ENCODE data around the gene ANOS1. TPM values are rescaled to one million over a fixed set of nuclear protein-coding genes. Genes with fewer than 3 reads are reported as not detected.

ANOS1 gene
- total RNA-seq, 4 donors from 2014 or later = 3.2 to 15.7 (median 4.0) TPM

GRCh38 chrX:8689473-8689872 is 42.5 kb downstream of the ANOS1 start:
- TF ChIP-seq CTCF (IDR thresholded peaks at IDR 0.05) = no peak
- ATAC-seq (ENCODE audit: low FRiP score) (no peak), DNase-seq (ENCODE audit: low spot score) (no peak)

- no peak for TF ChIP-seq CTCF (IDR thresholded peaks at IDR 0.05)
- ATAC-seq (ENCODE audit: low FRiP score) = no peak
- DNase-seq (ENCODE audit: low spot score) = no peak
Measured at GRCh38 chrX:8688776-8689175, 43.2 kb downstream of the ANOS1 start.

GRCh38 chrX:8684201-8684965 is 47.6 kb downstream of the ANOS1 start:
- DNase-seq (ENCODE audit: low spot score) (no peak), ATAC-seq (ENCODE audit: low FRiP score) (no peak)
- no peak for TF ChIP-seq CTCF (IDR thresholded peaks at IDR 0.05)

GRCh38 chrX:8683687-8684086 is 48.2 kb downstream of the ANOS1 start:
- no peak for TF ChIP-seq CTCF (IDR thresholded peaks at IDR 0.05)
- no peak for DNase-seq (ENCODE audit: low spot score)
- ATAC-seq (ENCODE audit: low FRiP score) = no peak

GRCh38 chrX:8679550-8679949 is 52.4 kb downstream of the ANOS1 start:
- no peak for ATAC-seq (ENCODE audit: low FRiP score)
- no peak for TF ChIP-seq CTCF (IDR thresholded peaks at IDR 0.05)

GRCh38 chrX:8675006-8675630 is 56.8 kb downstream of the ANOS1 start:
- no peak for TF ChIP-seq CTCF (IDR thresholded peaks at IDR 0.05)
- ATAC-seq (ENCODE audit: low FRiP score) (no peak), DNase-seq (ENCODE audit: low spot score) (no peak)

More at GRCh38 chrX:8679550-8679949, 52.4 kb downstream of the ANOS1 start:
- no peak for DNase-seq (ENCODE audit: low spot score)

- ATAC-seq (ENCODE audit: low FRiP score) = no peak
- no peak for TF ChIP-seq CTCF (IDR thresholded peaks at IDR 0.05)
Measured at GRCh38 chrX:8673201-8673600, 58.7 kb downstream of the ANOS1 start.

More at GRCh38 chrX:8673201-8673600, 58.7 kb downstream of the ANOS1 start:
- no peak for DNase-seq (ENCODE audit: low spot score)

All from omental fat pad (tissue), 4 donors.